ENCODE data around the gene ADRM1.

GRCh38 chr20:62303062-62303339 lies 204 bp downstream of the ADRM1 start:
- no peak for TF ChIP-seq CTCF (IDR thresholded peaks at IDR 0.05)
- TF ChIP-seq POLR2A (IDR thresholded peaks at IDR 0.05): no peak
